ENCODE data around the gene LGMN. TPM values are rescaled to one million over a fixed set of nuclear protein-coding genes. Genes with fewer than 3 reads are reported as not detected.

Gene LGMN
- total and polyA plus RNA-seq, 2 of the 13 experiments (the other 11 are each of a cell fraction or from before 2014, with no cell fraction given), result 28.9 to 76.4 TPM

- TF ChIP-seq ZBTB49 (CRISPR knock-in tag; IDR thresholded peaks at IDR 0.05; ENCODE audit: borderline replicate concordance) (no peak), MTA1 (CRISPR knock-in tag; IDR thresholded peaks at IDR 0.05; ENCODE audit: borderline replicate concordance) (peak; percentile 82; the same call in 1 of the 2 replicates), FOSL1 (CRISPR knock-in tag; IDR thresholded peaks at IDR 0.05; ENCODE audit: borderline replicate concordance) (no peak), ZNF337 (CRISPR knock-in tag; IDR thresholded peaks at IDR 0.05; ENCODE audit: borderline replicate concordance, low read depth) (no peak), SP140L (CRISPR knock-in tag; IDR thresholded peaks at IDR 0.05; ENCODE audit: borderline replicate concordance) (no peak), CREB1 (IDR thresholded peaks at IDR 0.05) (peak; percentile 58), CREB1 (CRISPR knock-in tag; IDR thresholded peaks at IDR 0.05) (peak; percentile 76), SALL2 (CRISPR knock-in tag; IDR thresholded peaks at IDR 0.05) (peak; percentile 63; the same call in 1 of the 2 replicates), ZNF224 (CRISPR knock-in tag; IDR thresholded peaks at IDR 0.05) (peak; percentile 59; the same call in 1 of the 2 replicates), FOSL2 (CRISPR knock-in tag; IDR thresholded peaks at IDR 0.05) (peak; percentile 54), ZNF350 (CRISPR knock-in tag; IDR thresholded peaks at IDR 0.05; ENCODE audit: borderline replicate concordance, low read depth) (peak; percentile 91; the same call in 1 of the 2 replicates), ZFP36L2 (CRISPR knock-in tag; IDR thresholded peaks at IDR 0.05) (no peak), ZSCAN21 (CRISPR knock-in tag; IDR thresholded peaks at IDR 0.05; ENCODE audit: borderline replicate concordance) (peak; percentile 85; the same call in 1 of the 2 replicates), CENPBD1 (CRISPR knock-in tag; IDR thresholded peaks at IDR 0.05; ENCODE audit: borderline replicate concordance, low read depth) (no peak), HIVEP1 (CRISPR knock-in tag; IDR thresholded peaks at IDR 0.05) (peak; percentile 59; the same call in 1 of the 2 replicates), BCL6 (CRISPR knock-in tag; IDR thresholded peaks at IDR 0.05) (peak; percentile 53), PHF8 (CRISPR knock-in tag; IDR thresholded peaks at IDR 0.05) (peak; percentile 87), U2AF1 (optimal IDR thresholded peaks at IDR 0.05; ENCODE audit: low read depth, low read length) (no peak), ZNF552 (CRISPR knock-in tag; IDR thresholded peaks at IDR 0.05; ENCODE audit: borderline replicate concordance) (peak; percentile 91; the same call in 1 of the 2 replicates), SNAI1 (CRISPR knock-in tag; IDR thresholded peaks at IDR 0.05; ENCODE audit: borderline replicate concordance) (no peak), ZNF513 (CRISPR knock-in tag; conservative IDR thresholded peaks at IDR 0.05) (no peak), ETV5 (CRISPR knock-in tag; IDR thresholded peaks at IDR 0.05; ENCODE audit: borderline replicate concordance) (no peak), SCMH1 (CRISPR knock-in tag; IDR thresholded peaks at IDR 0.05; ENCODE audit: borderline replicate concordance) (no peak), ZNF12 (CRISPR knock-in tag; IDR thresholded peaks at IDR 0.05) (peak; percentile 64)
- TF ChIP-seq, protein P1, sequence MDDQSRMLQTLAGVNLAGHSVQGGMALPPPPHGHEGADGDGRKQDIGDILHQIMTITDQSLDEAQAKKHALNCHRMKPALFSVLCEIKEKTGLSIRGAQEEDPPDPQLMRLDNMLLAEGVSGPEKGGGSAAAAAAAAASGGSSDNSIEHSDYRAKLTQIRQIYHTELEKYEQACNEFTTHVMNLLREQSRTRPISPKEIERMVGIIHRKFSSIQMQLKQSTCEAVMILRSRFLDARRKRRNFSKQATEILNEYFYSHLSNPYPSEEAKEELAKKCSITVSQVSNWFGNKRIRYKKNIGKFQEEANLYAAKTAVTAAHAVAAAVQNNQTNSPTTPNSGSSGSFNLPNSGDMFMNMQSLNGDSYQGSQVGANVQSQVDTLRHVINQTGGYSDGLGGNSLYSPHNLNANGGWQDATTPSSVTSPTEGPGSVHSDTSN (CRISPR knock-in tag; IDR thresholded peaks at IDR 0.05; ENCODE audit: borderline replicate concordance), result no peak
Observed at GRCh38 chr14:92748259-92749016, at the start of gene LGMN (continued).
